IPS-18a (cell line): ENCODE measurements around the gene CUBN.

Experiments
- H3K27ac ChIP-seq: one replicate; pipeline ENCODE4 v1.5.1; 2013; ENCODE audit warnings: low read length
- H3K27me3 ChIP-seq: one replicate; pipeline ENCODE4 v1.6.1; 2013; ENCODE audit warnings: mild to moderate bottlenecking, low read length; ENCODE audit not compliant: control insufficient read depth, insufficient read depth
- H3K36me3 ChIP-seq: one replicate; pipeline ENCODE4 v1.6.1; 2013; ENCODE audit warnings: low read depth, low read length; ENCODE audit not compliant: control insufficient read depth
- H3K4me1 ChIP-seq: one replicate; pipeline ENCODE4 v1.6.1; 2013; ENCODE audit warnings: low read depth, low read length; ENCODE audit not compliant: control insufficient read depth
- H3K4me3 ChIP-seq: one replicate; pipeline ENCODE4 v1.5.1; 2013; ENCODE audit warnings: low read length
- H3K9ac ChIP-seq: one replicate; pipeline ENCODE4 v1.6.1; 2013; ENCODE audit warnings: mild to moderate bottlenecking, low read length, moderate library complexity
- H3K9me3 ChIP-seq: one replicate; pipeline ENCODE4 v1.6.1; 2013; ENCODE audit warnings: low read depth, low read length; ENCODE audit not compliant: control insufficient read depth

Gene CUBN

GRCh38 chr10:16887565-16887964 is 242.0 kb downstream of the CUBN start:
- Histone ChIP-seq H3K27ac (no peak overlapping the region), H3K36me3 (no peaks in the 10 kb centered on the region), H3K9me3 (no peaks in the 10 kb centered on the region), H3K27me3 (no peaks in the 10 kb centered on the region), H3K4me1 (peaks cover 11% of the 10 kb centered on the region), H3K9ac (no peak overlapping the region), H3K4me3 (no peak overlapping the region)

GRCh38 chr10:16886031-16886430 is 243.6 kb downstream of the CUBN start:
- Histone ChIP-seq H3K9me3 (no peaks in the 10 kb centered on the region), H3K27me3 (no peaks in the 10 kb centered on the region), H3K4me1 (peaks cover 6% of the 10 kb centered on the region), H3K4me3 (no peak overlapping the region), H3K36me3 (no peaks in the 10 kb centered on the region), H3K9ac (no peak overlapping the region), H3K27ac (no peak overlapping the region)

- no peak overlapping the region for H3K27ac ChIP-seq
- H3K4me1 ChIP-seq, result peaks cover 3% of the 10 kb centered on the region
- H3K27me3 ChIP-seq, result no peaks in the 10 kb centered on the region
- no peak overlapping the region for H3K9ac ChIP-seq
- no peaks in the 10 kb centered on the region for H3K36me3 ChIP-seq
- no peaks in the 10 kb centered on the region for H3K9me3 ChIP-seq
- H3K4me3 ChIP-seq, result no peak overlapping the region
Observed at GRCh38 chr10:16884497-16884896, 245.1 kb downstream of the CUBN start.

GRCh38 chr10:16883084-16883483 is 246.5 kb downstream of the CUBN start:
- H3K9me3 ChIP-seq, result no peaks in the 10 kb centered on the region
- H3K27ac ChIP-seq, result no peak overlapping the region
- H3K4me3 ChIP-seq, result no peak overlapping the region
- no peaks in the 10 kb centered on the region for H3K36me3 ChIP-seq
- H3K27me3 ChIP-seq, result no peaks in the 10 kb centered on the region
- no peak overlapping the region for H3K9ac ChIP-seq
- H3K4me1 ChIP-seq, result peaks cover 3% of the 10 kb centered on the region

- Histone ChIP-seq H3K27ac (no peak overlapping the region), H3K9me3 (no peaks in the 10 kb centered on the region), H3K27me3 (no peaks in the 10 kb centered on the region), H3K9ac (no peak overlapping the region), H3K4me1 (peaks cover 22% of the 10 kb centered on the region), H3K4me3 (no peak overlapping the region), H3K36me3 (no peaks in the 10 kb centered on the region)
Observed at GRCh38 chr10:16870331-16870730, 259.3 kb downstream of the CUBN start.

GRCh38 chr10:16867990-16868389 is 261.6 kb downstream of the CUBN start:
- Histone ChIP-seq H3K27me3 (no peaks in the 10 kb centered on the region), H3K27ac (no peak overlapping the region), H3K4me1 (peaks cover 22% of the 10 kb centered on the region), H3K36me3 (no peaks in the 10 kb centered on the region), H3K9ac (no peak overlapping the region), H3K4me3 (peak overlapping the region; percentile 33), H3K9me3 (no peaks in the 10 kb centered on the region)

- Histone ChIP-seq H3K27ac (no peak overlapping the region), H3K4me3 (peak overlapping the region; percentile 33), H3K4me1 (peaks cover 22% of the 10 kb centered on the region), H3K9me3 (no peaks in the 10 kb centered on the region), H3K9ac (no peak overlapping the region), H3K27me3 (no peaks in the 10 kb centered on the region), H3K36me3 (no peaks in the 10 kb centered on the region)
Observed at GRCh38 chr10:16867556-16867955, 262.1 kb downstream of the CUBN start.

GRCh38 chr10:16866541-16867275 is 262.9 kb downstream of the CUBN start:
- H3K27ac ChIP-seq, result no peak overlapping the region
- no peaks in the 10 kb centered on the region for H3K27me3 ChIP-seq
- H3K36me3 ChIP-seq, result no peaks in the 10 kb centered on the region
- H3K4me3 ChIP-seq, result no peak overlapping the region
- H3K9ac ChIP-seq, result no peak overlapping the region
- H3K9me3 ChIP-seq, result no peaks in the 10 kb centered on the region
- peaks cover 22% of the 10 kb centered on the region for H3K4me1 ChIP-seq

- Histone ChIP-seq H3K9me3 (no peaks in the 10 kb centered on the region), H3K36me3 (no peaks in the 10 kb centered on the region), H3K9ac (no peak overlapping the region), H3K27me3 (no peaks in the 10 kb centered on the region), H3K27ac (no peak overlapping the region), H3K4me3 (no peak overlapping the region), H3K4me1 (peaks cover 22% of the 10 kb centered on the region)
Observed at GRCh38 chr10:16865766-16866165, 263.8 kb downstream of the CUBN start.

- Histone ChIP-seq H3K4me1 (peaks cover 22% of the 10 kb centered on the region), H3K4me3 (no peak overlapping the region), H3K9me3 (no peaks in the 10 kb centered on the region), H3K27me3 (no peaks in the 10 kb centered on the region), H3K36me3 (no peaks in the 10 kb centered on the region), H3K9ac (no peak overlapping the region), H3K27ac (no peak overlapping the region)
Observed at GRCh38 chr10:16863766-16864165, 265.8 kb downstream of the CUBN start.

- Histone ChIP-seq H3K27me3 (no peaks in the 10 kb centered on the region), H3K27ac (no peak overlapping the region), H3K9me3 (no peaks in the 10 kb centered on the region), H3K4me3 (no peak overlapping the region), H3K36me3 (no peaks in the 10 kb centered on the region), H3K9ac (no peak overlapping the region), H3K4me1 (peaks cover 10% of the 10 kb centered on the region)
Observed at GRCh38 chr10:16857419-16857818, 272.2 kb downstream of the CUBN start.

GRCh38 chr10:16856567-16856966 is 273.0 kb downstream of the CUBN start:
- Histone ChIP-seq H3K4me1 (peaks cover 10% of the 10 kb centered on the region), H3K9me3 (no peaks in the 10 kb centered on the region), H3K36me3 (no peaks in the 10 kb centered on the region), H3K27ac (no peak overlapping the region), H3K4me3 (no peak overlapping the region), H3K9ac (no peak overlapping the region), H3K27me3 (no peaks in the 10 kb centered on the region)
